ENCODE results near the gene CERT1. TPM values are rescaled to one million over a fixed set of nuclear protein-coding genes. Genes with fewer than 3 reads are reported as not detected.

Gene CERT1
- total RNA-seq, 6 experiments from 2014 or later: 19.4 to 28.3 (median 22.4) TPM

DNA sequence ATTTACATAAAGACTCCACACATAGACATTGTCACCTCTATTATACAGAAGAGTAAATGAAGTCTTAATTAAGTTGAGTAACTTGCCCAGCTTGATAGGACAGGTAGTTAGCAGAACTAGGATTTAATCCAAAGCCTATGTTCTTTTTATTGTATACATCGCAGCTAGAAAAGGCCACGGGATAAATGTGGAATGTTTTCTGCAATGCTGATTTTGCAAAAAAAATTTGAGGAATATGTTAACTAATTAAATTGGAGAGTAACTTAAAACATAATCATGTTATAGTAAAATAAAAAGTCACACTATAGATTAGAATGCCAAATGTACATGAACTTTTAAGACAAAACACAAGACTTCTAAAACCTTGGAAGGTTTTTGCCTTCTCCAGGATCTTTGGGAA is 41.3 kb upstream of the CERT1 start:
- H3K27me3 Mint-ChIP-seq (ENCODE audit: insufficient read depth): no peaks in the 10 kb centered on the region; the same call in 1 of the 2 replicates
- H3K9me3 Mint-ChIP-seq: no peaks in the 10 kb centered on the region; the same call in none of the 2 replicates
- TF ChIP-seq, protein P1, sequence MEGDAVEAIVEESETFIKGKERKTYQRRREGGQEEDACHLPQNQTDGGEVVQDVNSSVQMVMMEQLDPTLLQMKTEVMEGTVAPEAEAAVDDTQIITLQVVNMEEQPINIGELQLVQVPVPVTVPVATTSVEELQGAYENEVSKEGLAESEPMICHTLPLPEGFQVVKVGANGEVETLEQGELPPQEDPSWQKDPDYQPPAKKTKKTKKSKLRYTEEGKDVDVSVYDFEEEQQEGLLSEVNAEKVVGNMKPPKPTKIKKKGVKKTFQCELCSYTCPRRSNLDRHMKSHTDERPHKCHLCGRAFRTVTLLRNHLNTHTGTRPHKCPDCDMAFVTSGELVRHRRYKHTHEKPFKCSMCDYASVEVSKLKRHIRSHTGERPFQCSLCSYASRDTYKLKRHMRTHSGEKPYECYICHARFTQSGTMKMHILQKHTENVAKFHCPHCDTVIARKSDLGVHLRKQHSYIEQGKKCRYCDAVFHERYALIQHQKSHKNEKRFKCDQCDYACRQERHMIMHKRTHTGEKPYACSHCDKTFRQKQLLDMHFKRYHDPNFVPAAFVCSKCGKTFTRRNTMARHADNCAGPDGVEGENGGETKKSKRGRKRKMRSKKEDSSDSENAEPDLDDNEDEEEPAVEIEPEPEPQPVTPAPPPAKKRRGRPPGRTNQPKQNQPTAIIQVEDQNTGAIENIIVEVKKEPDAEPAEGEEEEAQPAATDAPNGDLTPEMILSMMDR (IDR thresholded peaks at IDR 0.05): no peak
- H3K36me3 Mint-ChIP-seq (ENCODE audit: low read depth): peaks cover 75% of the 10 kb centered on the region
- H3K4me3 Mint-ChIP-seq: no peak overlapping the region
- peaks cover 34% of the 10 kb centered on the region for H3K4me1 Mint-ChIP-seq (ENCODE audit: low read depth)
- no peak overlapping the region for H3K27ac Mint-ChIP-seq
- no peak for DNase-seq

DNA sequence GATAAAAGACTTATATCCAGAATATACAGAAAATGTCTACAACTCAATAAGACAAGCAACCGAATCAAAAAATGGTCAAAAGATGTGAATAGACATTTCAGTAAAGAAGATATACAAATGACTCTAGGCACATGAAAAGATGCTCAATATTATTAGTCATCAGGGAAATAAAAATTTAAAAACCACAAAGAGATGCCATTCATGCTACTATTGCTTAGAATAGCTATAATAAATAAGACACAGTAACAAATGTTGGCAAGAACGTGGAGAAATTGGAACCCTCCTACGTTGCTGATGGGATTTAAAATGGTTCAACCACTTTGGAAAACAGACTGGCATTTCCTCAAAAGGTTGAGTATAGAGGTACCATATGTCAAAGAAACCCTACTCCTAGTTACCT is 40.0 kb upstream of the CERT1 start:
- TF ChIP-seq, protein P1 (IDR thresholded peaks at IDR 0.05): no peak
- Mint-ChIP-seq H3K27me3 (ENCODE audit: insufficient read depth) (no peaks in the 10 kb centered on the region), H3K4me3 (0 out of 2 replicates have a peak overlapping the region, but pooled peaks have one; percentile 11), H3K9me3 (no peaks in the 10 kb centered on the region; the same call in none of the 2 replicates), H3K4me1 (ENCODE audit: low read depth) (peaks cover 24% of the 10 kb centered on the region), H3K36me3 (ENCODE audit: low read depth) (peaks cover 62% of the 10 kb centered on the region), H3K27ac (0 out of 2 replicates have a peak overlapping the region, but pooled peaks have one; percentile 19)
- DNase-seq: peak; percentile 74

DNA sequence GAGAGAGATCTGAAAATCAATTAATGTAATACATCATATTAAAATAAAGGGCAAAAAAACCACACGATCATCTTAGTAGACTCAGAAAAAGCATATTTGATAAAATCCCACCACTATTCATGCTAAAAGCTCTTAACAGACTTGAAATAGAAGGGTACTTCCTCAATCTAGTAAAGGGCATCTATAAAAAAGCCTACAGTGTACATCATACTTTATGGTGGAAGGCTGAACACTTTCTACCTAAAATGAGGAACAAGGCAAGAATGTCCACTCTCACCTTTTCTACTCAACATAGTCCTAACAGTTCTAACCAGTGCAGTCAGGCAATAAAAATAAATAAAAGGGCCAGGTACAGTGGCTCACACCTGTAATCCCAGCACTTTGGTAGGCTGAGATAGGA is 39.2 kb upstream of the CERT1 start:
- H3K9me3 Mint-ChIP-seq: no peaks in the 10 kb centered on the region; the same call in none of the 2 replicates
- DNase-seq: no peak
- no peak overlapping the region for H3K4me3 Mint-ChIP-seq
- H3K36me3 Mint-ChIP-seq (ENCODE audit: low read depth): peaks cover 55% of the 10 kb centered on the region
- H3K27me3 Mint-ChIP-seq (ENCODE audit: insufficient read depth): no peaks in the 10 kb centered on the region
- H3K27ac Mint-ChIP-seq: no peak overlapping the region
- peaks cover 20% of the 10 kb centered on the region for H3K4me1 Mint-ChIP-seq (ENCODE audit: low read depth)
- TF ChIP-seq, protein P1 (IDR thresholded peaks at IDR 0.05): no peak

DNA sequence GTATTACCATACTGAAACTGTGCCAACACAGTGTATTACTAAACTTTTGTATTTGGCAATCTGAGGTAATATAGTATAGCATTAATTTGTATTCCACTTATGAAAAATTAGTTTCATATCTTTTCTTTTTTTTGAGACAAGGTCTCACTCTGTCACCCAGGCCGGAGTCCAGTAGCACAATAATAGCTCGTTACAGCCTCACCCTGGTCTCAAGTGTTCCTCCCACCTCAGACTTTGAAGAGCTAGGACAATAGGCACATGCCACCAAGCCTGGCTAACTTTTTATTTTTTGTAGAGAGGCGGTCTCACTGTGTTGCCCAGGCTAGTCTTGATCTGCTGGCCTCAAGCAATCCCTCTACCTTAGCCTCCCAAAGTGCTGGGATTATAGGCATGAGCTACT is 36.4 kb upstream of the CERT1 start:
- no peak for DNase-seq
- Mint-ChIP-seq H3K27me3 (ENCODE audit: insufficient read depth) (peaks cover 2% of the 10 kb centered on the region; the same call in 1 of the 2 replicates), H3K4me1 (ENCODE audit: low read depth) (peaks cover 25% of the 10 kb centered on the region), H3K36me3 (ENCODE audit: low read depth) (peaks cover 43% of the 10 kb centered on the region), H3K27ac (no peak overlapping the region), H3K9me3 (no peaks in the 10 kb centered on the region; the same call in none of the 2 replicates), H3K4me3 (no peak overlapping the region)
- TF ChIP-seq, protein P1 (IDR thresholded peaks at IDR 0.05): no peak

DNA sequence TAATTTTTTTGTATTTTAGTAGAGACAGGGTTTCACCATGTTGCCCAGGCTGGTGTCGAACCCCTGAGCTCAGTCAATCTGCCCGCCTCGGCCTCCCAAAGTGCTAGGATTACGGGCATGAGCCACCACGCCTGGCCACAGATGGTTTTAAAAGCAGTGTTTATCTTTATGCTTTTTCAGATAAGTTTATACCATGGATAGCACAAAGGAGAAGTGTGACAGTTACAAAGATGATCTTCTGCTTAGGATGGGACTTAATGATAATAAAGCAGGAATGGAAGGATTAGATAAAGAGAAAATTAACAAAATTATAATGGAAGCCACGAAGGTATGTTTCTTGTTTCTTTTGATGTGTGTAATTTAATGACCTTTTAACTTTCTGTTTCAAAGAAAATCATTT is 35.4 kb upstream of the CERT1 start:
- Mint-ChIP-seq H3K9me3 (no peaks in the 10 kb centered on the region; the same call in 1 of the 2 replicates), H3K36me3 (ENCODE audit: low read depth) (peaks cover 36% of the 10 kb centered on the region), H3K4me3 (no peak overlapping the region), H3K27me3 (ENCODE audit: insufficient read depth) (peaks cover 2% of the 10 kb centered on the region; the same call in 1 of the 2 replicates), H3K27ac (no peak overlapping the region), H3K4me1 (ENCODE audit: low read depth) (peaks cover 20% of the 10 kb centered on the region)
- DNase-seq: no peak
- TF ChIP-seq, protein P1 (IDR thresholded peaks at IDR 0.05): no peak

Data from HFFc6 (cell line).